Measurements from ENCODE around the gene SPNS3.

SPNS3 gene

GRCh38 chr17:4425398-4425797 lies 8.3 kb upstream of the SPNS3 start:
- TF ChIP-seq CTCF (IDR thresholded peaks at IDR 0.05; ENCODE audit: insufficient read depth, low read depth, low read length, missing control alignments): no peak
- DNase-seq (ENCODE audit: low read depth): no peak
- no peak overlapping the region for H3K4me3 ChIP-seq (ENCODE audit: low read length)

GRCh38 chr17:4426499-4427208 lies 7.1 kb upstream of the SPNS3 start:
- no peak for TF ChIP-seq CTCF (IDR thresholded peaks at IDR 0.05; ENCODE audit: insufficient read depth, low read depth, low read length, missing control alignments)
- DNase-seq (ENCODE audit: low read depth): no peak
- no peak overlapping the region for H3K4me3 ChIP-seq (ENCODE audit: low read length)

GRCh38 chr17:4427505-4427904 lies 6.2 kb upstream of the SPNS3 start:
- no peak for TF ChIP-seq CTCF (IDR thresholded peaks at IDR 0.05; ENCODE audit: insufficient read depth, low read depth, low read length, missing control alignments)
- no peak overlapping the region for H3K4me3 ChIP-seq (ENCODE audit: low read length)
- DNase-seq (ENCODE audit: low read depth): no peak

- DNase-seq (ENCODE audit: low read depth): no peak
- TF ChIP-seq CTCF (IDR thresholded peaks at IDR 0.05; ENCODE audit: insufficient read depth, low read depth, low read length, missing control alignments): no peak
- no peak overlapping the region for H3K4me3 ChIP-seq (ENCODE audit: low read length)
Measured at GRCh38 chr17:4436381-4436780, 2.6 kb downstream of the SPNS3 start.

- TF ChIP-seq CTCF (IDR thresholded peaks at IDR 0.05; ENCODE audit: insufficient read depth, low read depth, low read length, missing control alignments): no peak
- no peak for DNase-seq (ENCODE audit: low read depth)
- no peak overlapping the region for H3K4me3 ChIP-seq (ENCODE audit: low read length)
Measured at GRCh38 chr17:4436846-4437245, 3.1 kb downstream of the SPNS3 start.

- peak; percentile 51 for DNase-seq (ENCODE audit: low read depth)
- H3K4me3 ChIP-seq (ENCODE audit: low read length): no peak overlapping the region
- TF ChIP-seq CTCF (IDR thresholded peaks at IDR 0.05; ENCODE audit: insufficient read depth, low read depth, low read length, missing control alignments): no peak
Measured at GRCh38 chr17:4438162-4438944, 4.6 kb downstream of the SPNS3 start.

Measured in epithelial cell of esophagus (primary cell).